Measurements from ENCODE around the gene PLEKHM3. TPM values are rescaled to one million over a fixed set of nuclear protein-coding genes. Genes with fewer than 3 reads are reported as not detected.

The PLEKHM3 gene
- total RNA-seq, 1 donor from 2014 or later, result 19.5 TPM

- Histone ChIP-seq H3K36me3 (no peaks in the 10 kb centered on the region), H3K9me3 (ENCODE audit: low read depth) (no peaks in the 10 kb centered on the region), H3F3A (ENCODE audit: low read depth) (peaks cover 8% of the 10 kb centered on the region), H4K20me1 (ENCODE audit: low read depth) (no peaks in the 10 kb centered on the region), H3K27ac (no peak overlapping the region), H3K4me1 (peaks cover 12% of the 10 kb centered on the region), H3K79me2 (ENCODE audit: low read depth) (no peaks in the 10 kb centered on the region), H3K27me3 (no peaks in the 10 kb centered on the region), H3K9ac (no peak overlapping the region), H3K4me2 (no peak overlapping the region), H3K4me3 (no peak overlapping the region), H2AFZ (replicated peaks) (no peak overlapping the region)
- Mint-ChIP-seq H3K4me3 (no peak overlapping the region), H3K4me1 (peaks cover 6% of the 10 kb centered on the region), H3K36me3 (no peaks in the 10 kb centered on the region), H3K27me3 (ENCODE audit: insufficient read depth, low read depth) (peaks cover 2% of the 10 kb centered on the region), H3K9me3 (no peaks in the 10 kb centered on the region), H3K27ac (no peak overlapping the region)
- TF ChIP-seq EZH2phosphoT487 (IDR thresholded peaks at IDR 0.05), result no peak
- TF ChIP-seq EZH2 (IDR thresholded peaks at IDR 0.05), result no peak
- no peak for TF ChIP-seq CTCF (IDR thresholded peaks at IDR 0.05)
- DNase-seq (ENCODE audit: low spot score), result peak; percentile 17
Observed at GRCh38 chr2:208047840-208048239, 22.5 kb upstream of the PLEKHM3 start.

- no peak for DNase-seq (ENCODE audit: low spot score)
- peaks cover 12% of the 10 kb centered on the region for H3F3A ChIP-seq (ENCODE audit: low read depth)
- Mint-ChIP-seq H3K27ac (no peak overlapping the region), H3K36me3 (no peaks in the 10 kb centered on the region), H3K4me1 (peaks cover 6% of the 10 kb centered on the region), H3K27me3 (ENCODE audit: insufficient read depth, low read depth) (peaks cover 2% of the 10 kb centered on the region), H3K4me3 (no peak overlapping the region), H3K9me3 (no peaks in the 10 kb centered on the region)
- H3K4me2 ChIP-seq, result no peak overlapping the region
- no peak for TF ChIP-seq EZH2 (IDR thresholded peaks at IDR 0.05)
- TF ChIP-seq CTCF (IDR thresholded peaks at IDR 0.05), result no peak
- TF ChIP-seq EZH2phosphoT487 (IDR thresholded peaks at IDR 0.05), result no peak
- H3K4me3 ChIP-seq, result no peak overlapping the region
- H3K9me3 ChIP-seq (ENCODE audit: low read depth), result no peaks in the 10 kb centered on the region
- no peak overlapping the region for H3K27ac ChIP-seq
- no peak overlapping the region for H3K9ac ChIP-seq
- H3K36me3 ChIP-seq, result no peaks in the 10 kb centered on the region
- no peaks in the 10 kb centered on the region for H4K20me1 ChIP-seq (ENCODE audit: low read depth)
- no peaks in the 10 kb centered on the region for H3K27me3 ChIP-seq
- no peaks in the 10 kb centered on the region for H3K79me2 ChIP-seq (ENCODE audit: low read depth)
- no peak overlapping the region for H2AFZ ChIP-seq (replicated peaks)
- H3K4me1 ChIP-seq, result peaks cover 12% of the 10 kb centered on the region
Observed at GRCh38 chr2:208046686-208047085, 21.4 kb upstream of the PLEKHM3 start.

- H3K4me3 Mint-ChIP-seq, result no peak overlapping the region
Observed at GRCh38 chr2:208042450-208042849, 17.1 kb upstream of the PLEKHM3 start.

More at GRCh38 chr2:208042450-208042849, 17.1 kb upstream of the PLEKHM3 start:
- H3K9ac ChIP-seq, result no peak overlapping the region
- H3K4me2 ChIP-seq, result no peak overlapping the region
- H3K27ac Mint-ChIP-seq, result no peak overlapping the region
- no peaks in the 10 kb centered on the region for H3K79me2 ChIP-seq (ENCODE audit: low read depth)
- peaks cover 2% of the 10 kb centered on the region for H3K27me3 Mint-ChIP-seq (ENCODE audit: insufficient read depth, low read depth)
- H4K20me1 ChIP-seq (ENCODE audit: low read depth), result no peaks in the 10 kb centered on the region
- no peaks in the 10 kb centered on the region for H3K36me3 Mint-ChIP-seq
- H3K4me1 Mint-ChIP-seq, result peaks cover 16% of the 10 kb centered on the region
- H3K9me3 Mint-ChIP-seq, result no peaks in the 10 kb centered on the region
- TF ChIP-seq CTCF (IDR thresholded peaks at IDR 0.05), result no peak
- no peak overlapping the region for H3K4me3 ChIP-seq
- H3K27ac ChIP-seq, result no peak overlapping the region
- H2AFZ ChIP-seq (replicated peaks), result no peak overlapping the region
- H3K27me3 ChIP-seq, result no peaks in the 10 kb centered on the region
- no peaks in the 10 kb centered on the region for H3K36me3 ChIP-seq
- no peaks in the 10 kb centered on the region for H3K9me3 ChIP-seq (ENCODE audit: low read depth)
- peaks cover 36% of the 10 kb centered on the region for H3F3A ChIP-seq (ENCODE audit: low read depth)
- no peak for DNase-seq (ENCODE audit: low spot score)
- peaks cover 30% of the 10 kb centered on the region for H3K4me1 ChIP-seq
